Measurements from ENCODE around the gene LSAMP. TPM values are rescaled to one million over a fixed set of nuclear protein-coding genes. Genes with fewer than 3 reads are reported as not detected.

The LSAMP gene
- total RNA-seq, 1 experiment from 2014 or later, result 3.1 TPM

DNA sequence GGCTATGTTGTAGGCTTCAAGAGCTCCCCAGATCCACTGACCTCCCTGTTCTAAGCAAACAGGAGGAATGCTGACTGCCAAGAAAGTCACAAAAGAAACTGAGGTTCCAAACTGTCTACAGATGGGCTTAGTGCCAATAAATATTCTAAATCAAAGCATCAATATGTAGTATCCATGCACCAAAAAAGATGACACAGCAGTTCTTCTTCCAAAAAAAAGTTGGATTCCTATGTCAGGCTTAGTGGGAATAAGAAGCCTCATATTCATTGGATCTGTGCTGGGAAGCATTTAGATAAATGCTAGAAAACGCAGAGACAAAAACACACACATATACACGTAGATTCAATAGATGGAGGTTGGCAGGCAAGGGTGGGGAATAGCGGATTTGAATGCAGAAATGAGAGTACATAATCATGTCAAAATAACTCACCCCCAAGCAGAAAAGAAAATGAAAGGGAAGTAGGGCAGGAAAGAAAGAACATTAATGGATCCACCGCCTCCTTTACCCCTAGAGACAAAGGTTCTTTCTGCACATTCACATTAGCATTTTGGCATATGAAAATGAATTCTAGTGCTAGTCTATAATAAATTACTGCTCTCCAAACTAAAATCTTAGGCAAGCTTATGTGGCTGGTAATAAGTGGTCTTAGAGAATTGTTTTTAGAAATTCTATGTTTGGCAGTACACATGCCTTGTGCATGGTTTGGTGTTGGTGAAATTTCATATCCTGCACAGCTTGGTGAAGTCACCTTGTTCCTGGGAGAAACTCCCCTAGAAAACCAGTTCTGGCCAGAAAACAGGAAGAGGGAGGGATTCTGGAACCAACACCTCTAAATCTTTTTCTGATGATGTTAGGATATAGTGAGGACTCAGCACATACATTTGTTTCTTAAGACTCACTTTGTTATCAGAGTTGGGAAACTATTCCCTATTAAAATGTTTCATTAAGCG is 283.4 kb downstream of the LSAMP start:
- intact Hi-C loops (cut with micrococcal nuclease; ENCODE audit: unreplicated experiment) (no loop called here), in situ Hi-C loops (cut with HindIII; ENCODE audit: low pct_unique_long_range_greater_than_20kb, low sequenced_read_pairs) (no loop called here)
- Histone ChIP-seq H3K9me3 (ENCODE audit: control insufficient read depth, insufficient read depth, low read depth, low read length) (no peaks in the 10 kb centered on the region), H3K27ac (ENCODE audit: low read length) (no peak overlapping the region), H3K4me3 (ENCODE audit: low read depth in 2 of 2, low read length in 2 of 2) (no peak overlapping the region), H3K4me1 (ENCODE audit: control insufficient read depth, insufficient read depth, low read length) (no peaks in the 10 kb centered on the region), H3K27me3 (ENCODE audit: control insufficient read depth, insufficient read depth, low read length) (no peaks in the 10 kb centered on the region), H3K36me3 (ENCODE audit: control insufficient read depth, insufficient read depth, low read length) (no peaks in the 10 kb centered on the region)
- CTCF ChIA-PET, result no interaction called here
- POLR2A ChIA-PET, result no interaction called here
- no TSS peak for BruUV-seq (replicated peaks)
- no peak for ATAC-seq
- no peak for DNase-seq (ENCODE audit: low read depth, low spot score)
- TF ChIP-seq, protein P1, sequence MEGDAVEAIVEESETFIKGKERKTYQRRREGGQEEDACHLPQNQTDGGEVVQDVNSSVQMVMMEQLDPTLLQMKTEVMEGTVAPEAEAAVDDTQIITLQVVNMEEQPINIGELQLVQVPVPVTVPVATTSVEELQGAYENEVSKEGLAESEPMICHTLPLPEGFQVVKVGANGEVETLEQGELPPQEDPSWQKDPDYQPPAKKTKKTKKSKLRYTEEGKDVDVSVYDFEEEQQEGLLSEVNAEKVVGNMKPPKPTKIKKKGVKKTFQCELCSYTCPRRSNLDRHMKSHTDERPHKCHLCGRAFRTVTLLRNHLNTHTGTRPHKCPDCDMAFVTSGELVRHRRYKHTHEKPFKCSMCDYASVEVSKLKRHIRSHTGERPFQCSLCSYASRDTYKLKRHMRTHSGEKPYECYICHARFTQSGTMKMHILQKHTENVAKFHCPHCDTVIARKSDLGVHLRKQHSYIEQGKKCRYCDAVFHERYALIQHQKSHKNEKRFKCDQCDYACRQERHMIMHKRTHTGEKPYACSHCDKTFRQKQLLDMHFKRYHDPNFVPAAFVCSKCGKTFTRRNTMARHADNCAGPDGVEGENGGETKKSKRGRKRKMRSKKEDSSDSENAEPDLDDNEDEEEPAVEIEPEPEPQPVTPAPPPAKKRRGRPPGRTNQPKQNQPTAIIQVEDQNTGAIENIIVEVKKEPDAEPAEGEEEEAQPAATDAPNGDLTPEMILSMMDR (IDR thresholded peaks at IDR 0.05), result no peak
- TF ChIP-seq SIN3A (IDR thresholded peaks at IDR 0.05; ENCODE audit: borderline replicate concordance, insufficient read depth, low read depth, low read length) (no peak), TCF7L2 (IDR thresholded peaks at IDR 0.05; ENCODE audit: low read depth, low read length) (no peak), POLR2AphosphoS5 (IDR thresholded peaks at IDR 0.05; ENCODE audit: low read depth, low read length) (no peak)
- TF ChIP-seq, protein P2, sequence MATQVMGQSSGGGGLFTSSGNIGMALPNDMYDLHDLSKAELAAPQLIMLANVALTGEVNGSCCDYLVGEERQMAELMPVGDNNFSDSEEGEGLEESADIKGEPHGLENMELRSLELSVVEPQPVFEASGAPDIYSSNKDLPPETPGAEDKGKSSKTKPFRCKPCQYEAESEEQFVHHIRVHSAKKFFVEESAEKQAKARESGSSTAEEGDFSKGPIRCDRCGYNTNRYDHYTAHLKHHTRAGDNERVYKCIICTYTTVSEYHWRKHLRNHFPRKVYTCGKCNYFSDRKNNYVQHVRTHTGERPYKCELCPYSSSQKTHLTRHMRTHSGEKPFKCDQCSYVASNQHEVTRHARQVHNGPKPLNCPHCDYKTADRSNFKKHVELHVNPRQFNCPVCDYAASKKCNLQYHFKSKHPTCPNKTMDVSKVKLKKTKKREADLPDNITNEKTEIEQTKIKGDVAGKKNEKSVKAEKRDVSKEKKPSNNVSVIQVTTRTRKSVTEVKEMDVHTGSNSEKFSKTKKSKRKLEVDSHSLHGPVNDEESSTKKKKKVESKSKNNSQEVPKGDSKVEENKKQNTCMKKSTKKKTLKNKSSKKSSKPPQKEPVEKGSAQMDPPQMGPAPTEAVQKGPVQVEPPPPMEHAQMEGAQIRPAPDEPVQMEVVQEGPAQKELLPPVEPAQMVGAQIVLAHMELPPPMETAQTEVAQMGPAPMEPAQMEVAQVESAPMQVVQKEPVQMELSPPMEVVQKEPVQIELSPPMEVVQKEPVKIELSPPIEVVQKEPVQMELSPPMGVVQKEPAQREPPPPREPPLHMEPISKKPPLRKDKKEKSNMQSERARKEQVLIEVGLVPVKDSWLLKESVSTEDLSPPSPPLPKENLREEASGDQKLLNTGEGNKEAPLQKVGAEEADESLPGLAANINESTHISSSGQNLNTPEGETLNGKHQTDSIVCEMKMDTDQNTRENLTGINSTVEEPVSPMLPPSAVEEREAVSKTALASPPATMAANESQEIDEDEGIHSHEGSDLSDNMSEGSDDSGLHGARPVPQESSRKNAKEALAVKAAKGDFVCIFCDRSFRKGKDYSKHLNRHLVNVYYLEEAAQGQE (IDR thresholded peaks at IDR 0.05; ENCODE audit: insufficient read depth in 1 of 2, low read depth in 2 of 2, low read length in 1 of 2), result no peak

DNA sequence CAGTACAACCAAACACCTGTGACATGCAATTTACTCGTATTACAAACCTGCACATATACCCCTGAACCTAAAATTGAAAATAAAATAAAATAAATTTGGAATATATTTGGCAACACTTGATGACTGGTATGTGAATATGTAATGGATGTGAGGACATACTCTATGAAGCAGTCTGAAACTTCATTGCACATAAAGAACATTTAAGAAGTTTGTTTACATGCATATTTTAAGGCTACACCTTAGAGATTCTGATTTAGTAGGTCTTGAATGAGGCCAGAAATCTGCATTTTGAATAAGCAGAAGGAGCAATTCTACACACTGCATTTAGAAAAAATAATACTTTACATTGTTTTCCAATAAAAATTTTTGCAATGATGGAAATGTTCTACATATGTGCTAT is 284.7 kb downstream of the LSAMP start:
- intact Hi-C loops (cut with micrococcal nuclease; ENCODE audit: unreplicated experiment), result no loop called here
- H3K4me3 ChIP-seq (ENCODE audit: low read depth in 2 of 2, low read length in 2 of 2), result no peak overlapping the region
- TF ChIP-seq POLR2AphosphoS5 (IDR thresholded peaks at IDR 0.05; ENCODE audit: low read depth, low read length), result no peak
- TF ChIP-seq, protein P2 (IDR thresholded peaks at IDR 0.05; ENCODE audit: insufficient read depth in 1 of 2, low read depth in 2 of 2, low read length in 1 of 2), result no peak
- TF ChIP-seq, protein P1 (IDR thresholded peaks at IDR 0.05), result no peak
- TF ChIP-seq TCF7L2 (IDR thresholded peaks at IDR 0.05; ENCODE audit: low read depth, low read length), result no peak
- no peak for TF ChIP-seq SIN3A (IDR thresholded peaks at IDR 0.05; ENCODE audit: borderline replicate concordance, insufficient read depth, low read depth, low read length)
- no peak overlapping the region for H3K27ac ChIP-seq (ENCODE audit: low read length)
- no peaks in the 10 kb centered on the region for H3K27me3 ChIP-seq (ENCODE audit: control insufficient read depth, insufficient read depth, low read length)
- ChIA-PET POLR2A (no interaction called here), CTCF (no interaction called here)
- in situ Hi-C loops (cut with HindIII; ENCODE audit: low pct_unique_long_range_greater_than_20kb, low sequenced_read_pairs), result no loop called here
- H3K9me3 ChIP-seq (ENCODE audit: control insufficient read depth, insufficient read depth, low read depth, low read length), result no peaks in the 10 kb centered on the region
- ATAC-seq (no peak), DNase-seq (ENCODE audit: low read depth, low spot score) (no peak)
- no peaks in the 10 kb centered on the region for H3K4me1 ChIP-seq (ENCODE audit: control insufficient read depth, insufficient read depth, low read length)
- no TSS peak for BruUV-seq (replicated peaks)
- no peaks in the 10 kb centered on the region for H3K36me3 ChIP-seq (ENCODE audit: control insufficient read depth, insufficient read depth, low read length)
